Smooth muscle cell (in vitro differentiated cells): ENCODE data around the gene PLXND1. TPM values are rescaled to one million over a fixed set of nuclear protein-coding genes. Genes with fewer than 3 reads are reported as not detected.

Experiments
- DNase-seq: peaks from one replicate; lab custom pipeline; 2025; ENCODE audit not compliant: unreplicated experiment; lab: John Stamatoyannopoulos, UW
- H2AFZ ChIP-seq: fragments of 200-600 bp; sonication (generic); 2 replicates; pipeline ENCODE4 v1.6.0; 2016; ENCODE audit warnings: antibody characterized with exemption, low read depth, mild to moderate bottlenecking
- H3F3A ChIP-seq: fragments of 200-600 bp; sonication (generic); 2 replicates; pipeline ENCODE4 v1.6.0; 2017; ENCODE audit warnings: antibody characterized with exemption, low read depth
- H3K27ac ChIP-seq: fragments of 200-600 bp; sonication (generic); 2 replicates; pipeline ENCODE4 v1.5.1; 2016; ENCODE audit warnings: low read depth, mild to moderate bottlenecking
- H3K27me3 ChIP-seq: fragments of 200-600 bp; sonication (generic); 2 replicates; pipeline ENCODE4 v1.6.1; 2016; ENCODE audit warnings: low read depth, mild to moderate bottlenecking
- H3K36me3 ChIP-seq: fragments of 200-600 bp; sonication (generic); 2 replicates; pipeline ENCODE4 v1.5.1; 2016; ENCODE audit warnings: low read depth
- H3K4me1 ChIP-seq: fragments of 200-600 bp; sonication (generic); 2 replicates; pipeline ENCODE4 v1.5.1; 2016; ENCODE audit warnings: low read depth
- H3K4me2 ChIP-seq: fragments of 200-600 bp; sonication (generic); 2 replicates; pipeline ENCODE4 v1.6.0; 2016; ENCODE audit warnings: mild to moderate bottlenecking
- H3K4me3 ChIP-seq: fragments of 200-600 bp; sonication (generic); 2 replicates; pipeline ENCODE4 v1.5.1; 2016; ENCODE audit warnings: mild to moderate bottlenecking
- H3K79me2 ChIP-seq: fragments of 200-600 bp; sonication (generic); 2 replicates; pipeline ENCODE4 v1.6.0; 2016; ENCODE audit warnings: low read depth, mild to moderate bottlenecking
- H3K9ac ChIP-seq: fragments of 200-600 bp; sonication (generic); 2 replicates; pipeline ENCODE4 v1.6.0; 2016; ENCODE audit warnings: low read depth
- H3K9me3 ChIP-seq: fragments of 200-600 bp; sonication (generic); replicated peaks from 2 replicates; pipeline ENCODE4 v1.5.1; 2016; ENCODE audit warnings: low read depth
- H4K20me1 ChIP-seq: fragments of 200-600 bp; sonication (generic); 2 replicates; pipeline ENCODE4 v1.6.0; 2016; ENCODE audit warnings: low read depth
- CTCF ChIP-seq: fragments of 200-600 bp; sonication (generic); IDR thresholded peaks from 2 replicates; pipeline ENCODE4 v1.5.1; 2017; ENCODE audit warnings: borderline replicate concordance, mild to moderate bottlenecking, antibody characterized with exemption; ENCODE audit not compliant: insufficient read depth, poor library complexity, severe bottlenecking
- WGBS: methylation state at CpG from one replicate; pipeline ENCODE4 v1.1.7; 2016; ENCODE audit warnings: low lambda C conversion rate; 5-methylcytosine and 5-hydroxymethylcytosine counted together
- polyA plus RNA-seq: library from polyadenylated mRNA; unstranded; fragments of >200 nt; fragmentation: Nextera tagmentation; extraction: Ambion mirVana; gene quantifications from 2 replicates; pipeline ENCODE4 v1.2.1, GENCODE V29; 2016
- total RNA-seq: library from RNA; depleted of rRNA; stranded (reverse); fragments of >200 nt; gene quantifications from 2 replicates; pipeline ENCODE4 v1.2.3, GENCODE V29; 2014

Gene PLXND1
- total and polyA plus RNA-seq, 2 experiments from 2014 or later = 75.8 to 94.3 TPM

GRCh38 chr3:129530821-129531220 lies 75.7 kb downstream of the PLXND1 start:
- Histone ChIP-seq H3K9ac (no peak overlapping the region), H3K4me1 (peaks cover 4% of the 10 kb centered on the region), H3F3A (no peaks in the 10 kb centered on the region), H2AFZ (no peak overlapping the region), H3K4me2 (no peak overlapping the region), H3K36me3 (no peaks in the 10 kb centered on the region), H3K9me3 (no peaks in the 10 kb centered on the region), H4K20me1 (no peaks in the 10 kb centered on the region), H3K79me2 (no peaks in the 10 kb centered on the region), H3K4me3 (no peak overlapping the region), H3K27ac (no peak overlapping the region), H3K27me3 (no peaks in the 10 kb centered on the region)
- WGBS = over 99% methylated on average over 12 of the region's 13 CpGs
- no peak for DNase-seq
- TF ChIP-seq CTCF = no peak

- no peaks in the 10 kb centered on the region for H3K9me3 ChIP-seq
- H3K27me3 ChIP-seq = no peaks in the 10 kb centered on the region
- H3K79me2 ChIP-seq = no peaks in the 10 kb centered on the region
- H3K4me3 ChIP-seq = no peak overlapping the region
- H3F3A ChIP-seq = no peaks in the 10 kb centered on the region
- no peak overlapping the region for H3K4me2 ChIP-seq
- no peak for TF ChIP-seq CTCF
- WGBS = 38% methylated on average over 6 of the region's 6 CpGs
- H3K4me1 ChIP-seq = peaks cover 4% of the 10 kb centered on the region
- H3K9ac ChIP-seq = no peak overlapping the region
- no peak overlapping the region for H2AFZ ChIP-seq
- H4K20me1 ChIP-seq = no peaks in the 10 kb centered on the region
- no peak for DNase-seq
- H3K36me3 ChIP-seq = no peaks in the 10 kb centered on the region
- no peak overlapping the region for H3K27ac ChIP-seq
Measured at GRCh38 chr3:129530251-129530791, 76.2 kb downstream of the PLXND1 start.

- peaks cover 4% of the 10 kb centered on the region for H3K4me1 ChIP-seq
- no peak overlapping the region for H3K4me3 ChIP-seq
- no peak overlapping the region for H2AFZ ChIP-seq
- no peaks in the 10 kb centered on the region for H3F3A ChIP-seq
- no peak overlapping the region for H3K4me2 ChIP-seq
- no peak for TF ChIP-seq CTCF
- H3K79me2 ChIP-seq = no peaks in the 10 kb centered on the region
- WGBS = 88% methylated on average over 12 of the region's 12 CpGs
- H3K9me3 ChIP-seq = no peaks in the 10 kb centered on the region
- no peak overlapping the region for H3K27ac ChIP-seq
- H3K36me3 ChIP-seq = no peaks in the 10 kb centered on the region
- no peak overlapping the region for H3K9ac ChIP-seq
- H4K20me1 ChIP-seq = no peaks in the 10 kb centered on the region
- H3K27me3 ChIP-seq = no peaks in the 10 kb centered on the region
- DNase-seq = no peak
Measured at GRCh38 chr3:129529436-129530210, 76.9 kb downstream of the PLXND1 start.
